T-cell (primary cell): ENCODE measurements around the gene MED12. TPM values are rescaled to one million over a fixed set of nuclear protein-coding genes. Genes with fewer than 3 reads are reported as not detected.

ENCODE experiments used
- ATAC-seq, 4 experiments: fragments of 200-7000 bp in 3 of 4; fragments of 150-1000 bp in 1 of 4; cut with Tn5 transposase; replicated peaks in 1 of 4; 1 replicate in 3 of 4; 2 replicates in 1 of 4; pipeline ENCODE4 v1.10.0; 2021; ENCODE audit warnings: moderate library complexity in 3 of 4, mild to moderate bottlenecking in 2 of 4, moderate number of reproducible peaks in 1 of 4
- CTCF ChIA-PET, 2 donors: fragments of 300-600 bp; sonication (Branson Sonifier 250); formaldehyde crosslinking; loops; one replicate each; lab custom pipeline; 2022; ENCODE audit warnings: antibody characterized with exemption in 2 of 2; lab: Charles Lee
- POLR2A ChIA-PET, 2 donors: fragments of 300-600 bp; sonication (Branson Sonifier 250); formaldehyde crosslinking; loops; one replicate each; lab custom pipeline; 2022; ENCODE audit warnings: antibody characterized with exemption in 2 of 2; lab: Charles Lee
- DNase-seq, 35 experiments: peaks; one replicate each; pipeline versions ENCODE4 v3.0.0 to v3.0.0-alpha.2; 2013 to 2023
- H3K27ac ChIP-seq: one replicate; pipeline ENCODE4 v1.5.1; 2013; ENCODE audit warnings: low read length
- H3K27me3 ChIP-seq, 2 experiments: replicated peaks in 1 of 2; 1 replicate in 1 of 2; 2 replicates in 1 of 2; pipeline versions ENCODE4 v1.6.1 to v1.7.0; 2013; ENCODE audit warnings: low read length in 1 of 2, mixed read lengths in 1 of 2; ENCODE audit not compliant: control insufficient read depth in 2 of 2, insufficient read depth in 2 of 2; ENCODE audit errors: extremely low read depth in 1 of 2
- H3K36me3 ChIP-seq, 2 donors: 1 replicate in 1 of 2; 2 replicates in 1 of 2; pipeline versions ENCODE4 v1.6.1 to v1.7.0; 2013; ENCODE audit warnings: low read length in 1 of 2; ENCODE audit not compliant: control insufficient read depth in 2 of 2, insufficient read depth in 1 of 2; ENCODE audit errors: extremely low read depth in 1 of 2
- H3K4me1 ChIP-seq, 2 experiments: 1 replicate in 1 of 2; 2 replicates in 1 of 2; pipeline versions ENCODE4 v1.6.1 to v1.7.0; 2013; ENCODE audit warnings: low read length in 2 of 2, mixed read lengths in 1 of 2; ENCODE audit not compliant: insufficient read depth in 2 of 2, control insufficient read depth in 1 of 2; ENCODE audit errors: extremely low read depth in 1 of 2
- H3K4me3 ChIP-seq, 2 donors: 1 replicate in 1 of 2; 2 replicates in 1 of 2; pipeline versions ENCODE4 v1.5.1 to v1.7.0; 2013; ENCODE audit warnings: mild to moderate bottlenecking in 2 of 2, low read length in 1 of 2, moderate library complexity in 1 of 2; ENCODE audit not compliant: control insufficient read depth in 1 of 2; ENCODE audit errors: extremely low read depth in 1 of 2
- H3K9me3 ChIP-seq: 2 replicates; pipeline ENCODE4 v1.7.0; 2013
- H3K27ac Mint-ChIP-seq, 2 donors: one replicate each; pipeline ENCODE4 v1.8.0; 2020 to 2021; ENCODE audit warnings: mild to moderate bottlenecking in 2 of 2, mixed read lengths in 2 of 2
- H3K27me3 Mint-ChIP-seq, 2 donors: one replicate each; pipeline ENCODE4 v1.8.0; 2021 to 2022; ENCODE audit warnings: mixed read lengths in 2 of 2
- H3K36me3 Mint-ChIP-seq: one replicate; pipeline ENCODE4 v1.8.0; 2021; ENCODE audit warnings: mixed read lengths
- H3K4me1 Mint-ChIP-seq, 3 donors: one replicate each; pipeline ENCODE4 v1.8.0; 2020 to 2022; ENCODE audit warnings: mixed read lengths in 3 of 3, mild to moderate bottlenecking in 1 of 3
- H3K4me3 Mint-ChIP-seq, 3 donors: one replicate each; pipeline ENCODE4 v1.8.0; 2020 to 2022; ENCODE audit warnings: mild to moderate bottlenecking in 3 of 3, mixed read lengths in 3 of 3, moderate library complexity in 3 of 3
- H3K9me3 Mint-ChIP-seq, 3 donors: one replicate each; pipeline ENCODE4 v1.8.0; 2020 to 2022; ENCODE audit warnings: mixed read lengths in 3 of 3
- WGBS: methylation state at CpG from one replicate; pipeline ENCODE4 v1.1.5; 2013; ENCODE audit warnings: missing lambda C conversion rate; ENCODE audit not compliant: insufficient coverage; 5-methylcytosine and 5-hydroxymethylcytosine counted together
- total RNA-seq, 35 experiments: library from RNA in 6 of 35; stranded (reverse) in 6 of 35; fragments of 120-200 nt in 1 of 35; gene quantifications; one replicate each; pipeline versions ENCODE4 v1.2.1 to v1.2.4 and lab custom pipeline; 2013 to 2026

The MED12 gene
- total RNA-seq, 5 donors from 2014 or later (not counting 1 experiment from before 2014, with no cell fraction given): 63.8 to 78.3 (median 72.0) TPM

- H3K4me1 Mint-ChIP-seq: peaks cover 63 to 69% (median 66%) of the 10 kb centered on the region in 3 donors
- CTCF ChIA-PET: interaction anchor here (1.1 to 1.5 kb wide), 3 partner anchors 20 to 32 kb away, joined by 4 to 10 read pairs (median 4); partner anchors contain the start of gene MED12 (in 1 of the 2)
Observed at GRCh38 chrX:71098302-71098701, 20.1 kb upstream of the MED12 start.

GRCh38 chrX:71098951-71099506 is 19.4 kb upstream of the MED12 start:
- ChIA-PET POLR2A (interaction anchor here (0.5 to 1.4 kb wide), 7 partner anchors 9 to 35 kb away, joined by 3 to 9 read pairs (median 5); partner anchors contain the start of genes IL2RG (in 2 of the 2) and MED12 (in 1 of the 2)), CTCF (interaction anchor here (0.5 to 4.5 kb wide), 11 partner anchors 9 to 1153 kb away, joined by 3 to 37 read pairs (median 5); partner anchors contain the start of gene MED12 (in 1 of the 2))
- H3K4me1 ChIP-seq: peaks cover 11 to 74% of the 10 kb centered on the region in 2 experiments
- Mint-ChIP-seq H3K9me3 (no peaks in the 10 kb centered on the region), H3K27me3 (peaks cover 0 to 4% of the 10 kb centered on the region in 2 donors), H3K4me3 (no peak overlapping the region), H3K27ac (peak overlapping the region; percentile 60 to 87), H3K36me3 (no peaks in the 10 kb centered on the region), H3K4me1 (peaks cover 70 to 77% (median 70%) of the 10 kb centered on the region in 3 donors)
- no peaks in the 10 kb centered on the region for H3K36me3 ChIP-seq
- WGBS: no CpG with 5 or more reads among the region's 5 CpGs
- no peak overlapping the region for H3K4me3 ChIP-seq
- no peaks in the 10 kb centered on the region for H3K27me3 ChIP-seq
- no peak overlapping the region for H3K27ac ChIP-seq
- no peaks in the 10 kb centered on the region for H3K9me3 ChIP-seq
- DNase-seq: no peak
- ATAC-seq: no peak

More at GRCh38 chrX:71098302-71098701, 20.1 kb upstream of the MED12 start:
- POLR2A ChIA-PET: interaction anchor here in 1 of 2 donors (1.1 to 1.5 kb wide), 2 partner anchors 14 to 20 kb away, joined by 4 to 5 read pairs; partner anchors contain the start of genes IL2RG and MED12
- H3K36me3 Mint-ChIP-seq: no peaks in the 10 kb centered on the region
- peak overlapping the region; percentile 71 to 76 for H3K27ac Mint-ChIP-seq
- H3K4me1 ChIP-seq: peaks cover 7 to 67% of the 10 kb centered on the region in 2 experiments
- no peaks in the 10 kb centered on the region for H3K9me3 Mint-ChIP-seq
- H3K4me3 ChIP-seq: no peak overlapping the region
- DNase-seq (peak; percentile 63 to 87 (median 73)), ATAC-seq (peak; percentile 21 to 42 (median 30))
- H3K27me3 ChIP-seq: no peaks in the 10 kb centered on the region
- H3K4me3 Mint-ChIP-seq: peak overlapping the region; percentile 9 to 61 (median 47)
- peak overlapping the region; percentile 12 for H3K27ac ChIP-seq
- no peaks in the 10 kb centered on the region for H3K9me3 ChIP-seq
- no peaks in the 10 kb centered on the region for H3K36me3 ChIP-seq
- WGBS: 17% methylated on average over 1 of the region's 2 CpGs
- H3K27me3 Mint-ChIP-seq: peaks cover 0 to 4% of the 10 kb centered on the region in 2 donors

- no peaks in the 10 kb centered on the region for H3K27me3 ChIP-seq
- no peak overlapping the region for H3K4me3 ChIP-seq
- no peak for DNase-seq
- peak overlapping the region; percentile 60 to 87 for H3K27ac Mint-ChIP-seq
- no peaks in the 10 kb centered on the region for H3K9me3 Mint-ChIP-seq
- 50% methylated on average over 1 of the region's 4 CpGs for WGBS
- peaks cover 0 to 4% of the 10 kb centered on the region in 2 donors for H3K27me3 Mint-ChIP-seq
- H3K4me3 Mint-ChIP-seq: no peak overlapping the region
- no peaks in the 10 kb centered on the region for H3K36me3 ChIP-seq
- ChIA-PET POLR2A (interaction anchor here (0.5 to 1.4 kb wide), 7 partner anchors 8 to 35 kb away, joined by 3 to 9 read pairs (median 5); partner anchors contain the start of genes IL2RG (in 2 of the 2) and MED12 (in 1 of the 2)), CTCF (interaction anchor here (0.5 to 4.5 kb wide), 13 partner anchors 9 to 1152 kb away, joined by 3 to 37 read pairs (median 4); partner anchors contain the start of gene MED12 (in 1 of the 2))
- H3K36me3 Mint-ChIP-seq: no peaks in the 10 kb centered on the region
- no peak for ATAC-seq
- peaks cover 77 to 84% (median 78%) of the 10 kb centered on the region in 3 donors for H3K4me1 Mint-ChIP-seq
- H3K27ac ChIP-seq: no peak overlapping the region
- H3K9me3 ChIP-seq: no peaks in the 10 kb centered on the region
- peaks cover 14 to 81% of the 10 kb centered on the region in 2 experiments for H3K4me1 ChIP-seq
Observed at GRCh38 chrX:71099736-71100135, 18.7 kb upstream of the MED12 start.

- Histone ChIP-seq H3K9me3 (no peaks in the 10 kb centered on the region), H3K27me3 (no peaks in the 10 kb centered on the region), H3K4me3 (peak overlapping the region in 1 of 2 donors; percentile 15), H3K27ac (peak overlapping the region; percentile 29), H3K4me1 (peaks cover 18 to 88% of the 10 kb centered on the region in 2 experiments), H3K36me3 (no peaks in the 10 kb centered on the region)
- peak in 3 of 4 experiments; percentile 24 to 37 (median 32) for ATAC-seq
- Mint-ChIP-seq H3K36me3 (peaks cover 4% of the 10 kb centered on the region), H3K4me3 (peak overlapping the region in 1 of 3 donors; percentile 22), H3K9me3 (no peaks in the 10 kb centered on the region), H3K27ac (peak overlapping the region; percentile 67 to 90), H3K4me1 (peaks cover 76 to 84% (median 82%) of the 10 kb centered on the region in 3 donors), H3K27me3 (no peaks in the 10 kb centered on the region)
- ChIA-PET POLR2A (interaction anchor here (0.6 to 3.3 kb wide), 6 partner anchors 9 to 100 kb away, joined by 3 to 22 read pairs (median 11); partner anchors contain the start of genes IL2RG (in 1 of the 2) and MED12 (in 1 of the 2)), CTCF (interaction anchor here (0.6 to 4.5 kb wide), 8 partner anchors 10 to 122 kb away, joined by 3 to 37 read pairs (median 5); partner anchors contain the start of genes IL2RG (in 2 of the 2), GJB1 (in 1 of the 2) and MED12 (in 1 of the 2))
- peak in 13 of 35 experiments; percentile 9 to 47 (median 26) for DNase-seq
- WGBS: 85% methylated on average over 11 of the region's 31 CpGs
Observed at GRCh38 chrX:71100581-71101505, 17.6 kb upstream of the MED12 start.

- H3K9me3 Mint-ChIP-seq: no peaks in the 10 kb centered on the region
- DNase-seq (no peak), ATAC-seq (no peak)
- ChIA-PET POLR2A (interaction anchor here (0.5 to 3.3 kb wide), 6 partner anchors 9 to 27 kb away, joined by 3 to 28 read pairs (median 5); partner anchors contain the start of genes IL2RG (in 2 of the 2) and MED12 (in 2 of the 2)), CTCF (interaction anchor here (0.6 to 4.5 kb wide), 5 partner anchors 9 to 263 kb away, joined by 3 to 37 read pairs (median 8); partner anchors contain the start of genes IL2RG (in 1 of the 2) and MED12 (in 1 of the 2))
- Histone ChIP-seq H3K4me3 (no peak overlapping the region), H3K9me3 (no peaks in the 10 kb centered on the region), H3K4me1 (peaks cover 24 to 94% of the 10 kb centered on the region in 2 experiments), H3K36me3 (peaks cover under 1 to 8% of the 10 kb centered on the region in 2 donors), H3K27me3 (no peaks in the 10 kb centered on the region), H3K27ac (peak overlapping the region; percentile 82)
- no CpG with 5 or more reads among the region's 3 CpGs for WGBS
- peak overlapping the region in 1 of 3 donors; percentile 80 for H3K4me3 Mint-ChIP-seq
- H3K4me1 Mint-ChIP-seq: peaks cover 80 to 92% (median 88%) of the 10 kb centered on the region in 3 donors
- H3K27ac Mint-ChIP-seq: peak overlapping the region; percentile 90 to 91
- H3K27me3 Mint-ChIP-seq: no peaks in the 10 kb centered on the region
- H3K36me3 Mint-ChIP-seq: peaks cover 14% of the 10 kb centered on the region
Observed at GRCh38 chrX:71102292-71102691, 16.1 kb upstream of the MED12 start.
